ENCODE measurements around the gene GRID1.

DNA sequence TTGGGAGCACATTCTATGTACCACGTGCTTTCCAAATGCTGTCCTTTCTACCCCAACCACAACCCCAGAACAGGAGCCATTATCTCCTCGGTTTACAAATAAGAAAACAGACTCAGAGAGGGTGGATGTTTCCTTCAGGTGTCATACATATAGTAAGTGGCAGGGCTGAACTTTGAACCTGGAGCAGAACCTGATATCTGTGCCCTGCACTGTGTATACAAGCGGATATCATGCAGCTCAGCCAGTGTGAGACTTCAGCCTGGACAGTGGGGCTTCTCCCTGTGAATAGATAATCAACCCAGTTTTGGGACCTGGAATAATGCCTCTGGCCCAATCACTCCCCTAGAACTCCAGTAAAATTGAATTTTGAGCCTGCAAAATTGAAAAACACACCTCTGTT lies 341.1 kb downstream of the GRID1 start:
- TF ChIP-seq, protein P1, sequence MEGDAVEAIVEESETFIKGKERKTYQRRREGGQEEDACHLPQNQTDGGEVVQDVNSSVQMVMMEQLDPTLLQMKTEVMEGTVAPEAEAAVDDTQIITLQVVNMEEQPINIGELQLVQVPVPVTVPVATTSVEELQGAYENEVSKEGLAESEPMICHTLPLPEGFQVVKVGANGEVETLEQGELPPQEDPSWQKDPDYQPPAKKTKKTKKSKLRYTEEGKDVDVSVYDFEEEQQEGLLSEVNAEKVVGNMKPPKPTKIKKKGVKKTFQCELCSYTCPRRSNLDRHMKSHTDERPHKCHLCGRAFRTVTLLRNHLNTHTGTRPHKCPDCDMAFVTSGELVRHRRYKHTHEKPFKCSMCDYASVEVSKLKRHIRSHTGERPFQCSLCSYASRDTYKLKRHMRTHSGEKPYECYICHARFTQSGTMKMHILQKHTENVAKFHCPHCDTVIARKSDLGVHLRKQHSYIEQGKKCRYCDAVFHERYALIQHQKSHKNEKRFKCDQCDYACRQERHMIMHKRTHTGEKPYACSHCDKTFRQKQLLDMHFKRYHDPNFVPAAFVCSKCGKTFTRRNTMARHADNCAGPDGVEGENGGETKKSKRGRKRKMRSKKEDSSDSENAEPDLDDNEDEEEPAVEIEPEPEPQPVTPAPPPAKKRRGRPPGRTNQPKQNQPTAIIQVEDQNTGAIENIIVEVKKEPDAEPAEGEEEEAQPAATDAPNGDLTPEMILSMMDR (IDR thresholded peaks at IDR 0.05) = no peak
- TF ChIP-seq POLR2AphosphoS5 (IDR thresholded peaks at IDR 0.05) (no peak), POLR2A (IDR thresholded peaks at IDR 0.05) (no peak)

Data from breast epithelium (tissue), 3 donors.